Activated CD4-positive, alpha-beta T cell treated with anti-CD3 and anti-CD28 coated beads, Interleukin-2, amount 50 U/mL, for 48 hours (primary cell): Measurements from ENCODE around the gene EIF1AD.

ENCODE experiments used
- DNase-seq, 2 experiments: peaks; one replicate each; pipeline ENCODE4 v3.0.0-alpha.2; 2020

EIF1AD gene

DNA sequence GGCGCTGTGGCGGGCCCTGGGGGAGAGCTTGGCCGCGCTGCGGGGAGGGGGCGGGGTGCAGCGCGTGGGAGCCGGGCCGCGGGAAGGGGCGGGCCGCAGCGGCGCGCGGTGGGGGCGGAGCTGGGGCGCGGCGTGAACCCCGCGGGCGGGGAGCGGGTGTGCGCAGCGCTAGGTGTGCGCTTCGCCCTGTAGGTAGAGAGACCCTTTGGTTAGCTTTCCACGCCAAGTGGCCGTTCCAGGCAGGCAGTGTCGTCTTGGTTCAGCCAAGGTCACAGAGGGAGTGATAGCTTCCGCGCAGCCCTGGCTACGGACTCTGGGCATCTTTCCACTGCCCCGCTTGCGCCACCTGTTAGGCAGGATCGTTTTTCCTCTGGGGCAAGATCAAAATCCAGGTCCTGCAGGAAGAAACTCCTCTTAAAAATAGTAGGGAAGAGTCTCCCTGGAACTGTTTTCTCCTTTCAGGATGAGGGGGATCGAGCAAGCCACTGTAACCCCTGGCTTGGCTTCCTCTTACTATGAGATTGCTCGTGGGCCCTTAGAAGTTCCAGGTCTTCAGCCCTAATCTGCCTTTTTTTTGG, 780 bp upstream of the EIF1AD start:
- no peak for DNase-seq

DNA sequence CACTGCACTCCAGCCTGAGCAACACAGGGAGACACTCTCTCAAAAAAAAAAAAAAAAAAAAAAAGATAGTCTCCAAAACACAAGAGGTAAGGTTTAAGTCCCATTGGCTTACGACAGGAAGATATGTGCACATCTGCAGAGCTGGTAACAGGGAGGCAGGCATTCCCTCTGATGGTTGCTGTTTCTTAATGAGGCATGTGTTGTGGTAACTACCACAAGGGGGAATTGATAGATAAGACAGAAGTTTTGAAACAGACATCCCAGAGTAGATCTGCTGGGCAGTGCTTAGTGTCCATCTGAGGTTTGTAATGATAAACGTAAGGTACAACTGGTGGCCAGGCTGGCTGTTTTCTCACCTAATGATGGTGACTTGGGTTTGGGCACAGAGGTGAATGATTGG, 4.7 kb downstream of the EIF1AD start:
- DNase-seq = no peak

DNA sequence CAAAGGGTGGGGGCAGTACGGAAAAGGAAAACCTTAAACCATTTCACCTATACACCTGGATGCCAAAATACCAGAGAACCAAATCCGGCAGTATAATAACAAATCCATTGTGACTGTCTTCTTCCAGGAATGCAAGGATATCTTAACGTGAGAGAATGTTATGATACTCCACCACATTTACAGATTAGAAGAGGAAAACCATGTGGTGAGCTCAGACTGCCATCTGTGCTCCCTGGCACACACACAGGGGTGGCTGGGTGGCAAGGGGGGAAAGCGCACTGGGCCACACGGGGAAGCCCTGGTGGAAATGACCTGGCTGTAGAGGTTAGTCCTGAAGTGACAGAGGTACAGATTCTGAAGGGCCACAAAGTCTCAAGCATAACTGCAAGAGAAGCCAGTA, 9.9 kb downstream of the EIF1AD start:
- no peak for DNase-seq

DNA sequence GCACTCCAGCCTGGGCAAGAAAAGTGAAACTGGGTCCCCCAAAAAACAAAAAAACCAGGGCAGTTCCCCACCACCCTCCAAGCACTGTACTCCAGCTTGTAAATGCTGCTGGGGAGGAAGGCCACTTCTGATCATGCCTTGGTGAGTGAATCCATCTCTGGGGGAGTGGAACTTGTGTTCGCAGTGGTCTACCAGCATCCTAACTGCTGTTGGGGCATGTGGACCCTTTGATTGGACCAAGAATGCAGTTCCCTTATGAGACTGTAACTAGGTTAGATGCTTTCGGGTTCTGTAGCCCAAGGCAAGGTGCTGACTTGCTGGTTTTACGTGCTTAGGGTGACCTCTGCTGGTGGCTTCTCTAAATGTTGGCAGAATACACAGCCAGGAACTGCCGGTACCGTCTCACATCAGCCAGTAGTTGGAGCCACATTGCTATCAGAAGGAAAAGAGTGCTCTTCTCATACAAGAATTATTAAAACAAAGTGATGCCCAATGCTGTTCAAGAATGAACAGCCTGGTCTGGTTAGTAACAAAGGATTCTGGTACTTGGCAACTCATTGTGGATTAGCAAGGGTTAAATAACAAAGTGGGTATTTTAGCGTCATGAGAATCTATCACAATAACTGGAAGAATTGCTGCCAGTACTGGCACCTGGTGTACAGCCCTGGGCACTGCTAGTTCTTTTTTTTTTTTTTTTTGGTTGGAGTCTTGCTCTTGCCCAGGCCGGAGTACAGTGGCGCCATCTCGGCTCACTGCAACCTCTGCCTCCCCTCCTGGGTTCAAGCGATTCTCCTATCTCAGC, 13.0 kb downstream of the EIF1AD start:
- peak; percentile 90 to 93 for DNase-seq

DNA sequence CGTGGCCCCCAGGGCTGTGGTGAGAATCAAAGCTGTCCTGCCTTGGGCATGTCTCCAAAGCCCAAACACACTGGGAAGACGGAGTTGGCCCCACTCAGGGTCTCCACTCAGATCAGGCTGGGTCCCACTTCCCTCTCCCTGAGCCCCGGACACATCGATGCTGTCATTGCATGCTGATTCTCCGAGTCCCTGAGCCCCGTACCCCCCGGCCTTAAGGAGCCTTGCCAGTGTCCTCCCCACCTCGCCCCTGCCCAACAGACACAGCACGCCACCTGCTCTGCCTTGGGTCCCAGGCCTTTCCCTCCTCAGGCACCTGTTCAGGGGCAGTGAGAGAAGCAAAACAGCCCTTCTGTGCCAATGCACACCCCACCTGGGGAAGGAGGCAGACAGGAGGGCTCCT, 14.6 kb downstream of the EIF1AD start:
- no peak for DNase-seq

DNA sequence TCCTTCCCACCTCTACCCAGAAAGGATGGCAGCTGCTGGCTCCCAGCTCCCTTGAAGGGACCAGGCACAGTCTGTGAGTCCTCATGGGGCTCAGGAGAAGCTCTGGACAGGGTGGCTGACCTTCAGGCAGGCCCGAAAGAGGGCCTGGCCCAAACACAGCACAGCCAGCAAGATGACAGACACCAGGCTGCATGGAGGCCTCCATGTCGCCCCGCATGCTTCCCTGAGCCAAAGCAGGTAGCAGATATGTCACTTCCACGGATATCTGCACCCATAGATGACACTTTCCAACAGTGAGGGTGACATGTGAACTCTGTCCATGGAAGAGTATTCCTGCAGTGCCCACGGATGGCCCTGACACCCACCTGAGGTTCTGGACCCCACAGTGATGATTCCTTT, 18.4 kb downstream of the EIF1AD start:
- DNase-seq = no peak

DNA sequence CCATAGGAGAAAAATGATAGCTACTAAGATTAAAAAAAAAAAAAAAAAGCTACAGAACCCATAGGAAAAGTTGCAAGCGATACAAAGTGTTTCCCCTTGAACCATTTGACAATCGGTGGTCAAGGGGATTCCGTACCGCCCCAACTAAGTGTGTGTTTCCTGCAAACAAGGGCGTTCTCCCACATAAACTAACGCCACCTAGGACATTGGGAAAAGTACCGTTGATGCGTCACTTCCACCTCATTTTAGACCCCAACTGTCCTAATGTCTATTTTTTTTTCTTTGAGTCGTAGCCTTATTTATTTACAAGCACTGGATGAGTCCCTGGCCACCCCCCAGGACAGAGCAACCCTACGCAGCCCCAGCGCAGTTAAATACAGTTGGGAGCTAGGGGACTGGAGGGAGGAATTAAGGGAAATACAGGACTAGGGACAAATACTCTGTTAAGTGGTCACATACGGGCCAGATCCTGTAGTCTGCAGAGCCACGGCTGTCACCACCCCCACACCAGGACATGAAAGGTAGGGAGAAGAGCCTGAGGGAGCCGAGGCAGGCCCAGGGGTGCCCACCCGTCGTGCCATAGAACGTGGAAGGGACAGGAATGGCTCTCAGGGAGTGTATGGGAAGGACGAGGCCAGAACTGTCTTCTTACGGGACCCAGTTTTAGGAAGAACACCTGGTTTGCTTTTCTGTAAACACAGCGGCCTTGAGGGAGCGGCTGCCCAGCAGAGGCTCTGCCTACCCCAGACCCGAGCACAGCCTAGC, 19.0 kb downstream of the EIF1AD start:
- no peak for DNase-seq

DNA sequence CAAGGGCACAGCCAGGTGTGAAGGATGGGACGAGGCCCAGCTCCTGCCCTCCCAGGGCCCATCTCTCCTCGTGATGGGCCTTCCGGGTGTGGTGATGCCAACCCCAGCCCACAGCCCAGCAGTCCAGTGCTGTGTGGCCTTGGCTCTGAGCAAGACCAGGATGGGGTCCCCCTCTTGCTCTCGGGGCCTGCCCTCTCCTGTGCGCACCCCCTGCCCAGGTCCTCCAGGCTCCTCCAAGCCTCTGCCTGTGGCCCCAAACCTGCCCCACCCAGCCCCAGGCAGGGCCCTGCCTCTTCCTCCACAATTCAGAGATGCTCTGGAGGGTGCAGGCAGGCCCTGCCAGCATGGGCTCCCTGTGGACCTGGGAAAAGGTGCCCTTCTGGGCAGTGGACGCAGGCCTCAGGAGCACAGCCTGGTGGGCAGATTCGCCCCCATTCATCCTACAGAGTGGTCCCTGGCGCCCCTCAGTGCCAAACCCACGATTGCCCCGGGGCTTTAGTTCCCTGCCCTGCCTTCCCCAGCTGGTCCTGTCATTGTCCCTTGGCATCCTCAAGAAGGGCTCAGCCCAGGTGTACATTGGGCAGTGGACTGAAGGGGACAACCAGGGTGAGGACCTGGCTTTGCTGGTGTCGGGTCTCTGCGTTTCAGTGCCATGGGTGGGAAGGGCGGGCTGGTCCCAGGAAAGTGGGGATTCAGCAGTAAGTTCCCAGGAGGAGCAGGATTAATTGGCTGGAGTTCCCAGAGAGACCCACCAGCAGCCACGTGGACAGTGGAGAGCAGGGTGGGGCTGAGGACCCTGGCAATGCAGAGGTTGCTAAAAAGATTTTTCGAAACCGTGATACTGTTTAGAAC, 19.8 kb downstream of the EIF1AD start:
- no peak for DNase-seq

DNA sequence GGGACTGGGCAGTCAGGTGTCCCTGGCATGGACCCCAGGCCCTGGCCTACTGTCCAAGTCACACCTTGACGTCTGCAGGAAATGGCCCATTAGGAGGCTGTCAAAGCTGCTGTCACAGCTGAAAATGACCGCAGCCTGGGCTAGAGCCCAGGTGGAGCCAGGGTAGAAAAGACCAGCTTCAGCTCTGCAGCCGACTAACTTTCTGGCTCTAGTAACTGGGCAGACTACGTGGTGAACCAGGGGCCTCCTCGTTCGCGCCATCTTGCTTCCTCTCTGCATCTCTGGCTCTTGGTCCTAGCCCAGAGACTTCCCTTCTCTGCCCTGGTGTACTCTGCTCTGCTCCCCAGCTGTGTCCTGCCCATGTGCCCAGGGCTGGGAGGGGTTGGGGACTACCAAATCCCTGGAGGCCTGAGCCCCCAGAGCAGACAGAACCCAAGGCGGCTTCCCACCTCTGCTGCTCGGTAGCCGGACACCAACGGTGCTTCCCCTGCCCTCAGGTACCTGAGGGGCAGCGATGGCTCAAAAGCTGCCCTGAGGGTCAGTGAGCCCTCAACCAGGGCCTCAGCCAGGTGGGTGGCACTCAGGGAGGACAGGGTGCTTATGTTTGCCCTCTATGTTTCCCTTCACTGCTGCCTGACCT, 20.7 kb downstream of the EIF1AD start:
- no peak for DNase-seq

DNA sequence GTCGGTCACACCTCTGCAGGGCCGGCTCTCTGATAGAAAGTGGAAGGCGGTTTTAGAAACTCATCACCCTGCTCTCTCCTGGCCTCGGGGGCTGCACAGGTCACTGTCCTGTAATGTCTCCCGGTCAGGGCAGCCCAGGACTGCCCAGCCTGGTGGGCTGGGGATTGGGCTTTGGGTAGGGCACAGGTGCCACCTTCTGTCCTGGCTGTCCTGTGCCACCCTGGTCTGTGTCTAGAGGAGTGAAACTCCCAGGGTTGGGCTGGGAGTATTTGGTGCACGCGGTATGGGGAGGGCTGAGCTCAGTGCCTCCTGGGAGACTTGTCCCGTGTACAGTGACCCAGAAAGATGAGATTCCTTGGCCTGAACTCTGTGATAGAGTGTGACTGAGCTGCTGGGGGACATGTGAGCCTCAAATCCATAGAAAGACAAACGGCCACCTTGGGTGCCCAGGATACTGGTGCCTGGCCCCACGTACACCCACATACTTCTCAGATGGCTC, 22.6 kb downstream of the EIF1AD start:
- no peak for DNase-seq

DNA sequence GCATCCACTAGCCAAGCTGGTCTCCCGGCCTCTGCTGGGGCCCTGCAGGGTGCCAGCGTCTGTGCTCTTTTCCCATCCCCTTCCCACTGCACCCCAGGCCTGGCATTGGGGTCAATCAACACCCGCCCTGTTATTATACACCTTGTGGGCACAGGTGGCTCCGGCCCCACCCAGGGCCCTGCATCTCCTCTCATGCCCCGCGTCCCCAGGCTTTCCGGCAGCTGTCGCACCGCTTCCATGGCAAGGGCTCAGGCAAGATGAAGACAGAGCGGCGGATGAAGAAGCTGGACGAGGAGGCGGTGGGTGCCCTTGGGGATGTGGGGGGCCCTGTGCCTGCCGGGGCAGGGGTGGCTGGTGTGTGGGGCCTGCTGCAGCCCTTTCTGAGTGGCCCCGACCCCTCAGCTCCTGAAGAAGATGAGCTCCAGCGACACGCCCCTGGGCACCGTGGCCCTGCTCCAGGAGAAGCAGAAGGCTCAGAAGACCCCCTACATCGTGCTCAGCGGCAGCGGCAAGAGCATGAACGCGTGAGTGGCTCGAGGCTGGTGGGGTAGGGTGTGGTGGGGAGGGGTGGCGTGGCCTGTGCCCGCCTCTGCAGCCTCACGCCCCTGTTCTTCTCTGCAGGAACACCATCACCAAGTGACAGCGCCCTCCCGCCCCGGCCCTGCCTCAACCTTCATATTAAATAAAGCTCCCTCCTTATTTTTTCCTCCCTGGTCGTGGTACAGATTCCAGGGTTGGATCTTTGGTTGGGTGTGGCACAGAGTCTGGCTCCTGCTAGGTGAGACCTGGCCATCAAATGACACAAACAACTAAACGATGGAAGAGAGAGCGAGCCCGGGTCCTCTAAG, 23.3 kb downstream of the EIF1AD start:
- no peak for DNase-seq

DNA sequence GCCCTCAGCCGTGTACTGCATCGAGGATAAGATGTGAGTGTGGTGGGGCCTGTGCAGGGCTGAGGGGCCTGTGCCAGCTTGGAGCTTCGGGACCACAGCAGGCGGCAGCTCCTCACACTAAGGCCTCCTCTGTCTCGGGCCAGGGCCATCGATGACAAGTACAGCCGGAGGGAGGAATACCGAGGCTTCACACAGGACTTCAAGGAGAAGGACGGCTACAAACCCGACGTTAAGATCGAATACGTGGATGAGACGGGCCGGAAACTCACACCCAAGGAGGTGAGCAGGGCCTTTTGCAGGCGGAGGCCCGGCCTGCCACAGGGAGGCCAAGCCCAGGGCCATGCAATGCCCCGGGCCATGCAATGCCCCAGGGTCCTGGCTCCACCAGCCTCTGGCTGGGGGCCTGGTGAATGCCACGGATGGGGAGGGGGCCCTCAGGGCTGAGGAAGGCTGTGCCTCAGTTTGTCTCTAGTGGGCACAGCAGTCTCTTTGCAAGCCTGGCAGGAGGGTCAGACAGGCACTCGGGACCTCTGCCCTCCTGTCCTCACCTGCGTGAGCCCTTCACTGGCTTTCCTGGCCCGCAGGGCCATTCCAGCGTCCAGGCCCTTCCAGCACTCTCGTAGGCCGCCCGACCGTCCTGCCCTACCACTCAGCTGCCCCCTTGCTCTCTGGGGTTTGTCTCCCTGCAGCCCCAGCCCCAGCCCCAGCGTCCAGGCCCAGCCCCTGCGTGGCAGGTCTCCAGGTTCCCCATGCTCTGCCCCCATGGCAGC, 24.2 kb downstream of the EIF1AD start:
- DNase-seq = no peak

DNA sequence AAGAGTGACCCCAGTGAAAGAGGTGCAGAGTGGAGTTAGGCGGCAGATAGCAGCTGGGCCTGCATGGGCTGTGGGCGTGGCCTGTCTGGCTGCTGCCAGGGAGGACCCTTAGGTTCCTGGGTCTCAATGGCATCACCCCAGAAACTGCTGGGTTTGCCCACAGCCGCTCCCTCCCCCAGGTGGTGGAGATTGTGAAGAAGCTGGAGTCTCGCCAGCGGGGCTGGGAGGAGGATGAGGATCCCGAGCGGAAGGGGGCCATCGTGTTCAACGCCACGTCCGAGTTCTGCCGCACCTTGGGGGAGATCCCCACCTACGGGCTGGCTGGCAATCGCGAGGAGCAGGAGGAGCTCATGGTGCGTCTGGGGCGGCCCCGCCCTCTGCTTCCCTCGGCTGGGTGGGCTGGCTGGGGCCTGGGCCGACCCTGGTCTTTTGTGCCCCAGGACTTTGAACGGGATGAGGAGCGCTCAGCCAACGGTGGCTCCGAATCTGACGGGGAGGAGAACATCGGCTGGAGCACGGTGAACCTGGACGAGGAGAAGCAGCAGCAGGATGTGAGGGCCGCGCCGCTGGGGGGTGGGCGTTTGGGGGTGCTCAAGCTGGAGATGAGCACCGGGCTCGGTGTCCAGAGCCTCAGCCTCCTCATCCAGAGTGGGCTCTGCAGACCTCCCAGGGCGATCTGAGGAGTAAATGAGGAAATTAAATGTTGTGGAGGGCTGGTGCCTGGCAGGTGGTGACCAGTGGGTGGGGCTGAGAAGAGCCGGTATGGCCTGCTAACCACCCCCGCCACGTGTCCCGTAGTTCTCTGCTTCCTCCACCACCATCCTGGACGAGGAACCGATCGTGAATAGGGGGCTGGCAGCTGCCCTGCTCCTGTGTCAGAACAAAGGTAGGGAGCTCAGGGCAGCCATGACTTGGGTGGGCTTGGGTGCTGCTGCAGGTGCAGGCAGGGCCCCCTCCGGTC, 25.5 kb downstream of the EIF1AD start:
- no peak for DNase-seq

DNA sequence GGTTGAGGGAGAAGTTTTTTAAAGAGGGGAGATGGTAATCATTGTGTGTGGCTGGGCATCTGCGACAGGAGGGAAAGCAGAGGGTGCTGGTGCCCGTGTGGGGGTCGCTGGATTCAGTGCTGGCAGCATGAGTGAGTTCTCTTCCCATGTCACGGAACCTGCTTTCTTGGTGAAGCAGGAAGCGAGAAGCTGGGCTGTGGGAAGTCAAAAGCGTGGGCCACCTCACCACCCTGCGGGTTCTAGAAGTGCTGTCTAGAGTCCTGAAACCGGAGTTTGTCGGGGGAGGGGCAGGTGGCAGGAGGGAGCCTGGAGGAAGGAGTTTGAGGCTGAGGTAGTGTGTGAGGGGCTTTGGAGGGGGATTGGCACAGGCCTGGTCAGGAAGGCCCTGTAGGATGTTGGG, 26.2 kb downstream of the EIF1AD start:
- no peak for DNase-seq

DNA sequence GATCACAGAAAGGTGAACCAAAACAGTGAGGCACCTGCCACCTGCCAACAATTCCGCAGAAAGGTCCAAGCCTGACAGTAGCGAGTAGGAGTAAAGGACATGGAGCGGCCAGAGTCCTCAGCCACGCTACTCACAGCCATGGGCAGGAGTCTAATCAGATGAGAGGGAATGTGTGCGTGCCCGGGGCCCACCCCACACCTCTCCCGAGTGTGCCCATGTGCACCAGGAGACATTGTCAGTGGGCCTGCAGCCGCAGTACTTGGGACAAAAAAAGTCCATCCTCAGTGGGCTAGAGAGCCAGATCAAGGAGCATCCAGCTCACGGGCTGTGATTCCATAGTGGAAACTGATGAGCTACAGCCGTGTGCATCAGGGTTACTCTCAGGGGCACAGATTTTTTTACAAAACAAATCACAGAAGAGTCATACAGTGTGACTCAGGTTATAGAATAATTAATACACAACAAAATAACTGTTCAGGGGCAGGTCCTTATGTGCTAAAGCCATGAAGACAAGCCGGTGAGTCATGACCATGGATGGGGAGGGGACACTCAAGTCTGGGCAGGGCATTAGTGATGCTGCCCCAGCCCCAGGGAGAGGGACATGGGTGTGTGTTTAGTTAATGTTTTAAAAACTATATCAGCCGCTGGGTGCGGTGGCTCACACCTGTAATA, 28.4 kb downstream of the EIF1AD start:
- DNase-seq = no peak

DNA sequence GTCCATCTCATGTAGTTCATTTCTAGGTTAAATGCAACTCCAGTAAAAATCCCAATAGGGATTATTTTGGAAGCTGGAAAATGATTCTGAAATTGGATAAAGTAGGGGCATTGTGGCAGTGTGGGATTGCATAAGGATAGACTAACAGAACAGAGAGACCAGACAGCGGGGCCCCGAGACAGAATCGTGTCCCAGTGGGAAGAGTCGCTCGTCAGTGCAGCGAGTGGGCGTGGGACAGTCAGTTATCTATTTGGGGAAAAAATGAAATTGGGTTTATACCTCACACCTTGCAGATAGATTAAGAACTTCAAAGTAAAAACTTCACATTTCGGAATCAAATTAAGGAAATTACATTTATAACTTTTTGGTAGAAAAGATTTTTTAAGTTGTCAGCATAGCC, 29.8 kb downstream of the EIF1AD start:
- no peak for DNase-seq

DNA sequence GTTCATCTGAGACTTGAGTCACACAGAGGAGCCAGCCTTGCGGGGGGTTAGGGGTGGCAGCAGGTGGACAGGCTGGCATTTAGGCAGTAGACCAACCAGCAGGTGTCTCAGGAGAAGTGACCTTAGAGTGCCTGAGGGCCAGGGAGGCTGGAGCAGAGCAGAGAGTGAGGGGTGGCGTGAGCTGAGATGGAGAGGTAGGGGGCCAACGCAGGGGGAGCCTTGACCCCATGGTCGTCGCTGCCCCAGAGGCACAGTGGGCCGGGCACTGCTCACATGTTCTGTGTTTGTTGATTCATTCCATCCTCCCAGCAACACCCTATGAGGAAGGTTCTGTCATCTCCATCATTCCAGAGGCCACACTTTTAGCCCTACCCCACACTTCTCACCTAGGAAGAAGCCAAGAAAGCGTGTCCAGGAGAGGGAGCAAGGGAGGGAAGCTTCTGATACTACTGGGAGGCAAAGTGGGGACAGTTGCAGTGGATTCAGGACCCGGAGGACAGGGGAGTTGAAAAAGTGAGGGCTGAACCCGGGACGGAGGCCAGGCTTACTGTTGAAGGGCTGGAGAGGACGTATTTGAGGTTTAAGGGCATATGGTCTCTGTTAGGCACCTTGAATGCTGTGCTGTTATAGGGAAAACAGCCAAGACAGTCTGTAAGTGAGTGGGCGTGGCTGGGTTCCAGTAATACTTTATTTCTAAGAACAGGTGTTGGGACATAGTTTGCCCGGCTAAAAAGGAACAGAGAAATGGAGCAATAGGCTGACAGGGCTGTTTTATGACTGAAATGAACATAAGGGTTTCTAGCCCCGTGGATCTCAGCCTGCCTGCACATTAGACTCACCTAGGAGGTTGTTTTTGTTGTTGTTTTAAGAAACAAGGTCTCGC, 33.1 kb downstream of the EIF1AD start:
- DNase-seq = no peak
